ENCODE results near the gene CBX8. TPM values are rescaled to one million over a fixed set of nuclear protein-coding genes. Genes with fewer than 3 reads are reported as not detected.

CBX8 gene
- total and polyA plus RNA-seq, 2 of the 13 experiments (the other 11 are each of a cell fraction or from before 2014, with no cell fraction given): 0.34 to 12.6 TPM

DNA sequence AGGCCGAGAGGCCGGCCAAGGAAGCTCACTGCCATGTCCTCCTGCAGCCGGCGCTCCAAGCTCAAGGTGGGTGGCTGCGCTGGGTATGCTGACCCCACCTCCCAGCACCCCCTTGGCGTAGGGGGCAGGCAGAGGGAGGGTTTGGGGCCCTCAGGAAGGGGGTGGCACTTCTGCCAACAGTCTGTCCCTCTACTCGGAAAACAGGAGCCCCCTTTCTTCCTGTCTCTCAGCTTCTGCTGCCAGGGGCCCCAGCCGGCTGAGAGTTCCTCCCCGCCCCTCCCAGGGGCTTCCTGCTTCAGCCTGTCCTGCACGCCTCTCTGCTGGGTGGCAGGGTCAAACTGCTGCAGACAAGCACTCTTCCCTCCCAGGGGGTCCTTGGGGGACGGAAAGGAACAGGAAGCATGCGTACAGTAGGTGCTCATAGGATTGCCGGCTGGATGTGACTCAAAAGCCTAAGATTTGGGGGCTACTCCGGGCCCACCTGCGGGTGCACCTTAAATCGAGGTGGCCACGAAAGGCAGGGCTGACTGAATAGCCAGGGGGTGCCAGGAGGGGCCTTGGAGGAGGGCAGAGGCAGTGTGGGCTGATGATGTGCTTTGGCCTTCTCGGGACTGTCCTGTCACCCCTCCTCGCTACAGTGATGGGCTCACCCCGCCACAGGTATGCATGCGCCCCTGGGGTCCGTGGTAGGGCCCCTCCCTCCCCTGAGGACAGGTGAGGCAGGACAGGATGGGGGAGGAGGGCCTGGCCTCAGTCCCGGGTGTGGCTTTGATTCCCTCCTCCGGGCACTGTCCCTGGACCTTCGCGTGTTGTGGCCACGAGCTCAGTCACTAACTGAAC lies 14.9 kb downstream of the CBX8 start:
- WGBS (ENCODE audit: low lambda C conversion rate): 93% methylated on average over 26 of the region's 27 CpGs
- CTCF ChIA-PET (ENCODE audit: low intra/inter-chr PET ratio, low total read pairs): no interaction called here
- TF ChIP-seq ZNF235 (CRISPR knock-in tag; IDR thresholded peaks at IDR 0.05; ENCODE audit: borderline replicate concordance) (no peak), ZNF687 (CRISPR knock-in tag; IDR thresholded peaks at IDR 0.05) (0 out of 2 replicates have a peak, but pooled peaks have one; percentile 21), CHCHD3 (CRISPR knock-in tag; IDR thresholded peaks at IDR 0.05) (no peak), REPIN1 (CRISPR knock-in tag; IDR thresholded peaks at IDR 0.05; ENCODE audit: borderline replicate concordance, low read depth) (no peak), KMT2A (CRISPR knock-in tag; IDR thresholded peaks at IDR 0.05) (no peak), ZNF557 (CRISPR knock-in tag; IDR thresholded peaks at IDR 0.05) (no peak), POGZ (CRISPR knock-in tag; IDR thresholded peaks at IDR 0.05) (no peak), AGO2 (optimal IDR thresholded peaks at IDR 0.05; ENCODE audit: low read depth, low read length) (peak; percentile 41), SNRNP70 (IDR thresholded peaks at IDR 0.05; ENCODE audit: low read depth, low read length) (no peak), ZNF280B (CRISPR knock-in tag; IDR thresholded peaks at IDR 0.05; ENCODE audit: borderline replicate concordance) (no peak), ZSCAN29 (CRISPR knock-in tag; conservative IDR thresholded peaks at IDR 0.05) (no peak), TBP (CRISPR knock-in tag; IDR thresholded peaks at IDR 0.05) (no peak), ESRRA (CRISPR knock-in tag; IDR thresholded peaks at IDR 0.05; ENCODE audit: low read depth) (no peak), RBFOX2 (IDR thresholded peaks at IDR 0.05; ENCODE audit: low read depth, low read length) (0 out of 2 replicates have a peak, but pooled peaks have one; percentile 24), ELF3 (CRISPR knock-in tag; IDR thresholded peaks at IDR 0.05) (no peak), MTA1 (CRISPR knock-in tag; IDR thresholded peaks at IDR 0.05; ENCODE audit: borderline replicate concordance) (no peak)
- TF ChIP-seq, protein P1, sequence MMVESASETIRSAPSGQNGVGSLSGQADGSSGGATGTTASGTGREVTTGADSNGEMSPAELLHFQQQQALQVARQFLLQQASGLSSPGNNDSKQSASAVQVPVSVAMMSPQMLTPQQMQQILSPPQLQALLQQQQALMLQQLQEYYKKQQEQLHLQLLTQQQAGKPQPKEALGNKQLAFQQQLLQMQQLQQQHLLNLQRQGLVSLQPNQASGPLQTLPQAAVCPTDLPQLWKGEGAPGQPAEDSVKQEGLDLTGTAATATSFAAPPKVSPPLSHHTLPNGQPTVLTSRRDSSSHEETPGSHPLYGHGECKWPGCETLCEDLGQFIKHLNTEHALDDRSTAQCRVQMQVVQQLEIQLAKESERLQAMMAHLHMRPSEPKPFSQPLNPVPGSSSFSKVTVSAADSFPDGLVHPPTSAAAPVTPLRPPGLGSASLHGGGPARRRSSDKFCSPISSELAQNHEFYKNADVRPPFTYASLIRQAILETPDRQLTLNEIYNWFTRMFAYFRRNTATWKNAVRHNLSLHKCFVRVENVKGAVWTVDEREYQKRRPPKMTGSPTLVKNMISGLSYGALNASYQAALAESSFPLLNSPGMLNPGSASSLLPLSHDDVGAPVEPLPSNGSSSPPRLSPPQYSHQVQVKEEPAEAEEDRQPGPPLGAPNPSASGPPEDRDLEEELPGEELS (CRISPR knock-in tag; IDR thresholded peaks at IDR 0.05): no peak

More for the DNA sequence above, 14.9 kb downstream of the CBX8 start:
- FAIRE-seq (no peak), DNase-seq (ENCODE audit: low spot score) (no peak), ATAC-seq (no peak)
- no TSS peak for BruUV-seq (replicated peaks)
- H3K27me3 ChIP-seq (ENCODE audit: control insufficient read depth in 1 of 2, insufficient read depth in 2 of 2, low read length in 2 of 2): no peaks in the 10 kb centered on the region
- no peak overlapping the region for H2AFZ ChIP-seq (ENCODE audit: low read length)
- peaks cover 22% of the 10 kb centered on the region; the same call in 1 of the 2 replicates for H4K20me1 ChIP-seq (ENCODE audit: insufficient read depth, low read length)
- POLR2A ChIA-PET: interaction anchor here (1.0 to 1.6 kb wide), 2 partner anchors 15 to 22 kb away, joined by 3 to 6 read pairs; partner anchors contain the start of gene CBX8
- H3K36me3 ChIP-seq (replicated peaks in 1 of 2; ENCODE audit: control insufficient read depth in 1 of 2, insufficient read depth in 2 of 2, low read length in 2 of 2): peaks cover 23 to 35% of the 10 kb centered on the region in 2 experiments
- in situ Hi-C loops (cut with HindIII; ENCODE audit: extremely low pct_ligation_motif_present, low pct_unique_long_range_greater_than_20kb): no loop called here
- no peak overlapping the region for H3K27ac ChIP-seq (ENCODE audit: extremely low read length, insufficient read depth, low read length)
- intact Hi-C loops (cut with micrococcal nuclease; ENCODE audit: unreplicated experiment): no loop called here
- H3K9ac ChIP-seq (ENCODE audit: insufficient read depth, low read depth, low read length): no peak overlapping the region
- peaks cover 16% of the 10 kb centered on the region for H3K79me2 ChIP-seq (ENCODE audit: insufficient read depth, low read length)
- H3K9me3 ChIP-seq (ENCODE audit: low read length): no peaks in the 10 kb centered on the region
- H3K4me2 ChIP-seq (ENCODE audit: low read depth, low read length): no peak overlapping the region
- peaks cover 40% of the 10 kb centered on the region for H3K4me1 ChIP-seq (ENCODE audit: insufficient read depth, low read length)
- no peak overlapping the region for H3K4me3 ChIP-seq (replicated peaks in 1 of 3; ENCODE audit: insufficient read depth in 1 of 3, low read depth in 2 of 3, low read length in 3 of 3)

Data from HepG2 (cell line).